ENCODE measurements around the gene HGS. TPM values are rescaled to one million over a fixed set of nuclear protein-coding genes. Genes with fewer than 3 reads are reported as not detected.
A peak's percentile ranks its signal among the peaks of the same experiment; 100 is the strongest.

The HGS gene
- polyA plus RNA-seq, 1 experiment, result 71.5 TPM

- Histone ChIP-seq H3K27ac (ENCODE audit: low read depth, low read length) (no peak overlapping the region), H3K27me3 (ENCODE audit: control insufficient read depth, insufficient read depth, low read length) (no peaks in the 10 kb centered on the region), H3K4me3 (ENCODE audit: low read depth, low read length) (no peak overlapping the region), H3K9me3 (ENCODE audit: control insufficient read depth, insufficient read depth, low read length) (no peaks in the 10 kb centered on the region)
- DNase-seq (ENCODE audit: low read depth, low spot score), result no peak
- ChIA-PET CTCF (no interaction called here), POLR2A (interaction anchor here (0.7 kb wide), 2 partner anchors 28 to 175 kb away, joined by 3 to 4 read pairs; partner anchors contain the start of genes CCDC137 and OXLD1)
- TF ChIP-seq CTCF (IDR thresholded peaks at IDR 0.05; ENCODE audit: low read depth, low read length), result no peak
Observed at GRCh38 chr17:81638683-81639082, 45.1 kb upstream of the HGS start.

DNA sequence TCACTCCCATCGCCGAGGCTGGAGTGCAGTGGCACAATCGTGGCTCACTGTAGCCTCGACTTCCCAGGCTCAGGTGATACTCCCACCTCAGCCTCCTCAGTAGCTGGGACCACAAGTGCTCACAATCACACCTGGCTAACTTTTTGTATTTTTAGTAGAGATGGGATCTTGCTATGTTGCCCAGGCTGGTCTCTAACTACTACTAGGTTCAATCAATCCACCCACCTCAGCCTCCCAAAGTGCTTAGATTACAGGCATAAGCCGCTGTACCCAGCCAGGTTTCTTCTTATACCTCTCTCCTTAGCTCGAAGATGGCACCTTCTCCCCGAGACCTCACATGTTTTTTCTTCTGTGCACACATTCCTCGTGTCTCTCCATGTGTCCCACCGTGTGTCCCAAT, 43.8 kb upstream of the HGS start:
- no peak for TF ChIP-seq CTCF (IDR thresholded peaks at IDR 0.05; ENCODE audit: low read depth, low read length)
- H3K27me3 ChIP-seq (ENCODE audit: control insufficient read depth, insufficient read depth, low read length), result no peaks in the 10 kb centered on the region
- ChIA-PET POLR2A (no interaction called here), CTCF (no interaction called here)
- no peaks in the 10 kb centered on the region for H3K9me3 ChIP-seq (ENCODE audit: control insufficient read depth, insufficient read depth, low read length)
- H3K27ac ChIP-seq (ENCODE audit: low read depth, low read length), result no peak overlapping the region
- no peak for DNase-seq (ENCODE audit: low read depth, low spot score)
- H3K4me3 ChIP-seq (ENCODE audit: low read depth, low read length), result no peak overlapping the region

- peak overlapping the region; percentile 78 for H3K27ac ChIP-seq (ENCODE audit: low read depth, low read length)
- no peaks in the 10 kb centered on the region for H3K27me3 ChIP-seq (ENCODE audit: control insufficient read depth, insufficient read depth, low read length)
- ChIA-PET CTCF (no interaction called here), POLR2A (interaction anchor here (0.6 to 1.1 kb wide), 2 partner anchors 24 to 38 kb away, joined by 3 to 5 read pairs; no protein-coding TSS in a partner anchor)
- no peaks in the 10 kb centered on the region for H3K9me3 ChIP-seq (ENCODE audit: control insufficient read depth, insufficient read depth, low read length)
- peak; percentile 29 for DNase-seq (ENCODE audit: low read depth, low spot score)
- no peak for TF ChIP-seq CTCF (IDR thresholded peaks at IDR 0.05; ENCODE audit: low read depth, low read length)
- H3K4me3 ChIP-seq (ENCODE audit: low read depth, low read length), result peak overlapping the region; percentile 20; the same call in 1 of the 2 replicates
Observed at GRCh38 chr17:81641825-81642489, 41.9 kb upstream of the HGS start.

DNA sequence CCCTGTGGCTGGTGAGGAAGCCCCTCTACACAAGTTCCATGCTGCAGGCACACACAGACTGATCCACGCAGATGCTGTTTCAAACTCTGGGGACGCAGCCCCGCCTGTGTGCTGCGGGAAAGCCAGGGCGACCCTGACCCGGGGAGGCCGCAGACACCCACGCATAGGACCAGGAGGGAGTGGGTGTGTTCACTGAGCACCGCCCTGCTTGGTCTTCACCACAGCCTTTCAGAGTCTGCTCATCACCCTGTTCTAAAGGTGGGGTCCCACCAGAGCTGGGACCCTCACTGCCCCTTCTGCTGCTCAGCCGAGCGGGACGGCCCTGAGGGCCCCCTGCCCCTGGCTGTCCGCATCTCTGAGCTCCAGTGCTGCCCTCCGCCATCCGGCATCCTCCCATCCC, 39.3 kb upstream of the HGS start:
- TF ChIP-seq CTCF (IDR thresholded peaks at IDR 0.05; ENCODE audit: low read depth, low read length), result no peak
- H3K4me3 ChIP-seq (ENCODE audit: low read depth, low read length), result no peak overlapping the region
- no peak for DNase-seq (ENCODE audit: low read depth, low spot score)
- ChIA-PET POLR2A (no interaction called here), CTCF (no interaction called here)
- H3K27me3 ChIP-seq (ENCODE audit: control insufficient read depth, insufficient read depth, low read length), result peaks cover 10% of the 10 kb centered on the region
- H3K27ac ChIP-seq (ENCODE audit: low read depth, low read length), result no peak overlapping the region
- H3K9me3 ChIP-seq (ENCODE audit: control insufficient read depth, insufficient read depth, low read length), result peaks cover 12% of the 10 kb centered on the region

GRCh38 chr17:81644976-81645952, 38.5 kb upstream of the HGS start:
- CTCF ChIA-PET, result no interaction called here
- POLR2A ChIA-PET, result no interaction called here
- no peak for DNase-seq (ENCODE audit: low read depth, low spot score)

More at GRCh38 chr17:81644976-81645952, 38.5 kb upstream of the HGS start:
- Histone ChIP-seq H3K9me3 (ENCODE audit: control insufficient read depth, insufficient read depth, low read length) (peaks cover 12% of the 10 kb centered on the region), H3K27ac (ENCODE audit: low read depth, low read length) (no peak overlapping the region), H3K4me3 (ENCODE audit: low read depth, low read length) (no peak overlapping the region), H3K27me3 (ENCODE audit: control insufficient read depth, insufficient read depth, low read length) (peaks cover 10% of the 10 kb centered on the region)
- no peak for TF ChIP-seq CTCF (IDR thresholded peaks at IDR 0.05; ENCODE audit: low read depth, low read length)

Measured in AG04450 (cell line).